ENCODE data around the gene VAV1. TPM values are rescaled to one million over a fixed set of nuclear protein-coding genes. Genes with fewer than 3 reads are reported as not detected.

VAV1 gene
- total and polyA plus RNA-seq, 4 donors: 0.60 to 13.3 (median 4.1) TPM

DNA sequence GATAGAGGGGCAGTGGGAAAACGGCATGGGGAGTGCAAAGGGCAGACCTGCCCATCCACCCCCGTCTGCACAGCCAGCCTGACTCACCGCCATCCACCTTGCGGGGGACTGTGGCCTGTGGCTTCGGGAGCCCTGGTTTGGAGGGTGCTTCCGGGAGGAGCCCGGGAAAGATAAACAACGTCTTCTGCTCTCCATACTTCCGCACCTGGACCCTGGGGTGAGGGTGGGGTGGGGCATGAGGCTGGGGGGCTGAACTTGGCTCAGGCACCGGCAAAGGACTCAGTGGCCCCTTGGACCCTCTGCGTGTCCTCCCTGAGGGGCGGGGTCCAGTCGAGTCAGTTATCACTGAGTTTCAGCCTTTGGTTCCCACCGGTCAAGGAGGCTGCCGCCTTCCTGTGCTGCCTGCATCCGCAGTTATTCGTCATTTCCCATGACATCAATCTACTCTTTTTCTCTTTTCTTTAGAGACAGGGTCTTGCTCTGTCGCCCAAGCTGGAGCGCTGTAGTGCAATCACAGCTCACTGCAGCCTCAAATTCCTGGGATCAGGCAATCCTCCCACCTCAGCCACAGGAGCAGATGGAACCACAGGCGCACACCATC, 38.3 kb upstream of the VAV1 start:
- TF ChIP-seq YY1 (IDR thresholded peaks at IDR 0.05): no peak
- TF ChIP-seq, protein P1, sequence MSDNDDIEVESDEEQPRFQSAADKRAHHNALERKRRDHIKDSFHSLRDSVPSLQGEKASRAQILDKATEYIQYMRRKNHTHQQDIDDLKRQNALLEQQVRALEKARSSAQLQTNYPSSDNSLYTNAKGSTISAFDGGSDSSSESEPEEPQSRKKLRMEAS (IDR thresholded peaks at IDR 0.05): no peak
- TF ChIP-seq JUND (IDR thresholded peaks at IDR 0.05): no peak
- TF ChIP-seq, protein P2, sequence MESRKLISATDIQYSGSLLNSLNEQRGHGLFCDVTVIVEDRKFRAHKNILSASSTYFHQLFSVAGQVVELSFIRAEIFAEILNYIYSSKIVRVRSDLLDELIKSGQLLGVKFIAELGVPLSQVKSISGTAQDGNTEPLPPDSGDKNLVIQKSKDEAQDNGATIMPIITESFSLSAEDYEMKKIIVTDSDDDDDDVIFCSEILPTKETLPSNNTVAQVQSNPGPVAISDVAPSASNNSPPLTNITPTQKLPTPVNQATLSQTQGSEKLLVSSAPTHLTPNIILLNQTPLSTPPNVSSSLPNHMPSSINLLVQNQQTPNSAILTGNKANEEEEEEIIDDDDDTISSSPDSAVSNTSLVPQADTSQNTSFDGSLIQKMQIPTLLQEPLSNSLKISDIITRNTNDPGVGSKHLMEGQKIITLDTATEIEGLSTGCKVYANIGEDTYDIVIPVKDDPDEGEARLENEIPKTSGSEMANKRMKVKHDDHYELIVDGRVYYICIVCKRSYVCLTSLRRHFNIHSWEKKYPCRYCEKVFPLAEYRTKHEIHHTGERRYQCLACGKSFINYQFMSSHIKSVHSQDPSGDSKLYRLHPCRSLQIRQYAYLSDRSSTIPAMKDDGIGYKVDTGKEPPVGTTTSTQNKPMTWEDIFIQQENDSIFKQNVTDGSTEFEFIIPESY (IDR thresholded peaks at IDR 0.05): no peak
- TF ChIP-seq FOXA2 (IDR thresholded peaks at IDR 0.05): no peak
- TF ChIP-seq, protein P3, sequence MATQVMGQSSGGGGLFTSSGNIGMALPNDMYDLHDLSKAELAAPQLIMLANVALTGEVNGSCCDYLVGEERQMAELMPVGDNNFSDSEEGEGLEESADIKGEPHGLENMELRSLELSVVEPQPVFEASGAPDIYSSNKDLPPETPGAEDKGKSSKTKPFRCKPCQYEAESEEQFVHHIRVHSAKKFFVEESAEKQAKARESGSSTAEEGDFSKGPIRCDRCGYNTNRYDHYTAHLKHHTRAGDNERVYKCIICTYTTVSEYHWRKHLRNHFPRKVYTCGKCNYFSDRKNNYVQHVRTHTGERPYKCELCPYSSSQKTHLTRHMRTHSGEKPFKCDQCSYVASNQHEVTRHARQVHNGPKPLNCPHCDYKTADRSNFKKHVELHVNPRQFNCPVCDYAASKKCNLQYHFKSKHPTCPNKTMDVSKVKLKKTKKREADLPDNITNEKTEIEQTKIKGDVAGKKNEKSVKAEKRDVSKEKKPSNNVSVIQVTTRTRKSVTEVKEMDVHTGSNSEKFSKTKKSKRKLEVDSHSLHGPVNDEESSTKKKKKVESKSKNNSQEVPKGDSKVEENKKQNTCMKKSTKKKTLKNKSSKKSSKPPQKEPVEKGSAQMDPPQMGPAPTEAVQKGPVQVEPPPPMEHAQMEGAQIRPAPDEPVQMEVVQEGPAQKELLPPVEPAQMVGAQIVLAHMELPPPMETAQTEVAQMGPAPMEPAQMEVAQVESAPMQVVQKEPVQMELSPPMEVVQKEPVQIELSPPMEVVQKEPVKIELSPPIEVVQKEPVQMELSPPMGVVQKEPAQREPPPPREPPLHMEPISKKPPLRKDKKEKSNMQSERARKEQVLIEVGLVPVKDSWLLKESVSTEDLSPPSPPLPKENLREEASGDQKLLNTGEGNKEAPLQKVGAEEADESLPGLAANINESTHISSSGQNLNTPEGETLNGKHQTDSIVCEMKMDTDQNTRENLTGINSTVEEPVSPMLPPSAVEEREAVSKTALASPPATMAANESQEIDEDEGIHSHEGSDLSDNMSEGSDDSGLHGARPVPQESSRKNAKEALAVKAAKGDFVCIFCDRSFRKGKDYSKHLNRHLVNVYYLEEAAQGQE (IDR thresholded peaks at IDR 0.05): no peak
- no peak for TF ChIP-seq GABPA (IDR thresholded peaks at IDR 0.05 in 1 of 2, conservative IDR thresholded peaks at IDR 0.05 in 1 of 2)
- TF ChIP-seq HNF4A (conservative IDR thresholded peaks at IDR 0.05): no peak
- no peak for TF ChIP-seq FOXA1 (IDR thresholded peaks at IDR 0.05)
- no peak for TF ChIP-seq SP1 (IDR thresholded peaks at IDR 0.05)
- TF ChIP-seq TAF1 (conservative IDR thresholded peaks at IDR 0.05): no peak
- TF ChIP-seq HNF4G (IDR thresholded peaks at IDR 0.05): no peak
- TF ChIP-seq NR2F2 (IDR thresholded peaks at IDR 0.05): no peak
- TF ChIP-seq, protein P4, sequence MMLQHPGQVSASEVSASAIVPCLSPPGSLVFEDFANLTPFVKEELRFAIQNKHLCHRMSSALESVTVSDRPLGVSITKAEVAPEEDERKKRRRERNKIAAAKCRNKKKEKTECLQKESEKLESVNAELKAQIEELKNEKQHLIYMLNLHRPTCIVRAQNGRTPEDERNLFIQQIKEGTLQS (IDR thresholded peaks at IDR 0.05): no peak
- TF ChIP-seq, protein P5, sequence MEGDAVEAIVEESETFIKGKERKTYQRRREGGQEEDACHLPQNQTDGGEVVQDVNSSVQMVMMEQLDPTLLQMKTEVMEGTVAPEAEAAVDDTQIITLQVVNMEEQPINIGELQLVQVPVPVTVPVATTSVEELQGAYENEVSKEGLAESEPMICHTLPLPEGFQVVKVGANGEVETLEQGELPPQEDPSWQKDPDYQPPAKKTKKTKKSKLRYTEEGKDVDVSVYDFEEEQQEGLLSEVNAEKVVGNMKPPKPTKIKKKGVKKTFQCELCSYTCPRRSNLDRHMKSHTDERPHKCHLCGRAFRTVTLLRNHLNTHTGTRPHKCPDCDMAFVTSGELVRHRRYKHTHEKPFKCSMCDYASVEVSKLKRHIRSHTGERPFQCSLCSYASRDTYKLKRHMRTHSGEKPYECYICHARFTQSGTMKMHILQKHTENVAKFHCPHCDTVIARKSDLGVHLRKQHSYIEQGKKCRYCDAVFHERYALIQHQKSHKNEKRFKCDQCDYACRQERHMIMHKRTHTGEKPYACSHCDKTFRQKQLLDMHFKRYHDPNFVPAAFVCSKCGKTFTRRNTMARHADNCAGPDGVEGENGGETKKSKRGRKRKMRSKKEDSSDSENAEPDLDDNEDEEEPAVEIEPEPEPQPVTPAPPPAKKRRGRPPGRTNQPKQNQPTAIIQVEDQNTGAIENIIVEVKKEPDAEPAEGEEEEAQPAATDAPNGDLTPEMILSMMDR (IDR thresholded peaks at IDR 0.05; ENCODE audit: low read depth, low read length, missing input control): no peak
- no peak for TF ChIP-seq RAD21 (IDR thresholded peaks at IDR 0.05)
- no peak for TF ChIP-seq RXRA (IDR thresholded peaks at IDR 0.05)
- no peak for TF ChIP-seq EGR1 (IDR thresholded peaks at IDR 0.05; ENCODE audit: low read depth in 2 of 2)
- Histone ChIP-seq H3K27ac (ENCODE audit: low read depth in 1 of 2, low read length in 2 of 2) (no peak overlapping the region), H3K4me3 (ENCODE audit: low read depth in 1 of 3, low read length in 3 of 3) (no peak overlapping the region), H3K27me3 (ENCODE audit: control insufficient read depth in 4 of 4, insufficient read depth in 4 of 4, low read length in 3 of 4) (no peaks in the 10 kb centered on the region), H3K9ac (ENCODE audit: low read depth in 1 of 2, low read length in 2 of 2) (no peak overlapping the region), H3K9me3 (ENCODE audit: control insufficient read depth in 4 of 4, low read length in 3 of 4) (no peaks in the 10 kb centered on the region), H3K4me1 (ENCODE audit: control insufficient read depth in 4 of 4, insufficient read depth in 4 of 4, low read length in 3 of 4) (peaks cover 6 to 49% (median 31%) of the 10 kb centered on the region in 4 donors), H3K36me3 (ENCODE audit: control insufficient read depth in 4 of 4, insufficient read depth in 3 of 4, low read depth in 1 of 4, low read length in 3 of 4) (peaks cover 2 to 11% (median 3%) of the 10 kb centered on the region in 4 donors)
- 81% methylated on average over 20 of the region's 20 CpGs for WGBS
- no peak for DNase-seq (ENCODE audit: low spot score)
